B cell (primary cell): Measurements from ENCODE around the gene FANCD2. TPM values are rescaled to one million over a fixed set of nuclear protein-coding genes. Genes with fewer than 3 reads are reported as not detected.

Experiments used
- ATAC-seq: fragments of 200-7000 bp; cut with Tn5 transposase; one replicate; pipeline ENCODE4 v1.10.0; 2021; ENCODE audit warnings: low read depth, mild to moderate bottlenecking, moderate number of reproducible peaks, moderate library complexity
- CTCF ChIA-PET: fragments of 350-600 bp; sonication (Branson Sonifier 250); formaldehyde crosslinking; loops from one replicate; lab custom pipeline; 2021; ENCODE audit warnings: antibody characterized with exemption, inconsistent platforms; lab: Charles Lee
- POLR2A ChIA-PET: fragments of 350-600 bp; sonication (Branson Sonifier 250); formaldehyde crosslinking; loops from one replicate; lab custom pipeline; 2021; ENCODE audit warnings: antibody characterized with exemption; lab: Charles Lee
- DNase-seq: peaks from one replicate; pipeline ENCODE4 v3.0.0; 2013
- H2AFZ ChIP-seq: 2 replicates; pipeline ENCODE4 v1.6.1; 2012; ENCODE audit warnings: mild to moderate bottlenecking, low read depth, low read length; ENCODE audit not compliant: insufficient read depth, poor library complexity, severe bottlenecking
- H3K27ac ChIP-seq, 2 donors: 1 replicate in 1 of 2; 2 replicates in 1 of 2; pipeline ENCODE4 v1.5.1; 2012 to 2013; ENCODE audit warnings: low read length in 2 of 2, mild to moderate bottlenecking in 2 of 2, moderate library complexity in 1 of 2
- H3K27me3 ChIP-seq, 4 experiments: fragments of 200-600 bp in 1 of 4; sonication (generic) in 1 of 4; replicated peaks in 1 of 4; 1 replicate in 2 of 4; 2 replicates in 2 of 4; pipeline versions ENCODE4 v1.6.1 to v1.7.0; 2013 to 2016; ENCODE audit warnings: low read length in 3 of 4, mild to moderate bottlenecking in 2 of 4, mixed read lengths in 1 of 4, moderate library complexity in 1 of 4; ENCODE audit not compliant: insufficient read depth in 4 of 4, control insufficient read depth in 3 of 4; ENCODE audit errors: control extremely low read depth in 1 of 4
- H3K36me3 ChIP-seq, 2 experiments: replicated peaks in 1 of 2; 1 replicate in 1 of 2; 2 replicates in 1 of 2; pipeline versions ENCODE4 v1.6.1 to v1.7.1; 2013; ENCODE audit warnings: low read length in 1 of 2; ENCODE audit not compliant: insufficient read depth in 2 of 2, control insufficient read depth in 1 of 2; ENCODE audit errors: control extremely low read depth in 1 of 2, extremely low read depth in 1 of 2
- H3K4me1 ChIP-seq, 2 donors: fragments of 200-600 bp in 1 of 2; sonication (generic) in 1 of 2; 1 replicate in 1 of 2; 2 replicates in 1 of 2; pipeline versions ENCODE4 v1.5.1 to v1.6.1; 2013 to 2017; ENCODE audit warnings: low read length in 2 of 2; ENCODE audit not compliant: control insufficient read depth in 2 of 2, insufficient read depth in 2 of 2
- H3K4me2 ChIP-seq: replicated peaks from 2 replicates; pipeline ENCODE3; 2012; ENCODE audit warnings: mild to moderate bottlenecking, low read depth, low read length; ENCODE audit not compliant: poor library complexity, severe bottlenecking
- H3K4me3 ChIP-seq, 5 experiments: fragments of 200-600 bp in 1 of 5; sonication (generic) in 1 of 5; 1 replicate in 3 of 5; 2 replicates in 2 of 5; pipeline versions ENCODE4 v1.5.1 to v1.7.0; 2011 to 2016; ENCODE audit warnings: low read length in 4 of 5, mild to moderate bottlenecking in 4 of 5, low read depth in 2 of 5, control low read depth in 1 of 5, moderate library complexity in 1 of 5; ENCODE audit not compliant: insufficient read depth in 1 of 5; ENCODE audit errors: control extremely low read depth in 1 of 5, extremely low read depth in 1 of 5
- H3K79me2 ChIP-seq: fragments of 200-600 bp; sonication (generic); one replicate; pipeline ENCODE4 v1.6.0; 2016; ENCODE audit warnings: low read length; ENCODE audit not compliant: control insufficient read depth, insufficient read depth
- H3K9ac ChIP-seq: fragments of 200-600 bp; sonication (generic); 2 replicates; pipeline ENCODE4 v1.6.1; 2017; ENCODE audit warnings: mild to moderate bottlenecking, low read length, moderate library complexity
- H3K9me3 ChIP-seq, 3 donors: one replicate each; pipeline versions ENCODE4 v1.6.1 to v1.7.1; 2013; ENCODE audit warnings: low read length in 2 of 3; ENCODE audit not compliant: control insufficient read depth in 2 of 3, insufficient read depth in 1 of 3; ENCODE audit errors: control extremely low read depth in 1 of 3
- H4K20me1 ChIP-seq: 2 replicates; pipeline ENCODE4 v1.6.0; 2012; ENCODE audit warnings: mild to moderate bottlenecking, low read length; ENCODE audit not compliant: insufficient read depth, control insufficient read depth, poor library complexity, severe bottlenecking
- H3K27ac Mint-ChIP-seq: one replicate; pipeline ENCODE4 v1.8.0; 2021; ENCODE audit warnings: mixed read lengths
- H3K27me3 Mint-ChIP-seq: one replicate; pipeline ENCODE4 v1.8.0; 2021; ENCODE audit warnings: mixed read lengths
- H3K4me1 Mint-ChIP-seq: one replicate; pipeline ENCODE4 v1.8.0; 2021; ENCODE audit warnings: mixed read lengths
- H3K4me3 Mint-ChIP-seq: one replicate; pipeline ENCODE4 v1.8.0; 2021; ENCODE audit warnings: mixed read lengths
- H3K9me3 Mint-ChIP-seq: one replicate; pipeline ENCODE4 v1.8.0; 2022; ENCODE audit warnings: mixed read lengths; ENCODE audit not compliant: insufficient read depth
- CTCF ChIP-seq: fragments of 200-600 bp; IDR thresholded peaks from one replicate; pipeline ENCODE4 v1.8.0; 2022; ENCODE audit warnings: antibody characterized with exemption, mild to moderate bottlenecking
- EZH2 ChIP-seq: IDR thresholded peaks from 2 replicates; pipeline ENCODE4 v1.6.1; 2012; ENCODE audit warnings: borderline replicate concordance, low read depth, mild to moderate bottlenecking, moderate library complexity, low read length; ENCODE audit not compliant: insufficient read depth, poor library complexity, severe bottlenecking
- WGBS: methylation state at CpG from one replicate; pipeline ENCODE4 v1.1.5; 2013; ENCODE audit warnings: missing lambda C conversion rate; ENCODE audit not compliant: insufficient coverage; 5-methylcytosine and 5-hydroxymethylcytosine counted together
- intact Hi-C: fragments of 100-400 bp; cut with micrococcal nuclease; formaldehyde crosslinking; loops from one replicate; pipeline ENCODE4 v1.10.0; 2022
- polyA plus RNA-seq: library from polyadenylated mRNA; depleted of rRNA; stranded (reverse); fragments of >200 nt; gene quantifications from 2 replicates; pipeline ENCODE4 v1.2.3, GENCODE V29; 2012
- total RNA-seq, 2 donors: library from RNA; stranded (reverse); fragments of 120-200 nt in 1 of 2; gene quantifications; 1 replicate in 1 of 2; 2 replicates in 1 of 2; pipeline versions ENCODE4 v1.2.3 to v1.2.4, GENCODE V29; 2013 to 2022

Gene FANCD2
- total and polyA plus RNA-seq, 2 donors (not counting 1 experiment from before 2014, with no cell fraction given), result 31.7 to 65.8 TPM

GRCh38 chr3:10106919-10107318 lies 80.7 kb downstream of the FANCD2 start:
- 83% methylated on average over 1 of the region's 2 CpGs for WGBS
- no peak overlapping the region for H3K27ac ChIP-seq
- Mint-ChIP-seq H3K27ac (no peak overlapping the region), H3K4me1 (no peaks in the 10 kb centered on the region), H3K4me3 (no peak overlapping the region), H3K27me3 (peaks cover 2% of the 10 kb centered on the region), H3K9me3 (no peaks in the 10 kb centered on the region)
- no peaks in the 10 kb centered on the region for H3K79me2 ChIP-seq
- no peaks in the 10 kb centered on the region for H4K20me1 ChIP-seq
- no peak for DNase-seq
- H3K4me2 ChIP-seq, result no peak overlapping the region
- TF ChIP-seq EZH2 (no peak), CTCF (no peak)
- H3K4me3 ChIP-seq, result no peak overlapping the region
- no peaks in the 10 kb centered on the region for H3K9me3 ChIP-seq
- ChIA-PET CTCF (no interaction called here), POLR2A (no interaction called here)
- ATAC-seq, result no peak
- H3K9ac ChIP-seq, result no peak overlapping the region
- H2AFZ ChIP-seq, result no peak overlapping the region
- no peaks in the 10 kb centered on the region for H3K27me3 ChIP-seq
- H3K36me3 ChIP-seq, result no peaks in the 10 kb centered on the region
- intact Hi-C loops, result no loop called here
- no peaks in the 10 kb centered on the region for H3K4me1 ChIP-seq

GRCh38 chr3:10108091-10108490 lies 81.9 kb downstream of the FANCD2 start, which contains the start of gene FANCD2OS:
FANCD2OS (minus strand) TSS chr3:10108255; CDS start chr3:10104774, 3,481 bp downstream.
- no peak within 1 kb of the TSS for H3K27ac ChIP-seq
- Mint-ChIP-seq H3K27me3 (peaks cover 2% of the 10 kb centered on the region), H3K9me3 (no peaks in the 10 kb centered on the region), H3K4me3 (no peak within 1 kb of the TSS), H3K4me1 (no peaks in the 10 kb centered on the region), H3K27ac (no peak within 1 kb of the TSS)
- H3K9ac ChIP-seq, result no peak within 1 kb of the TSS
- no peak within 1 kb of the TSS for H3K4me2 ChIP-seq
- POLR2A ChIA-PET, result no interaction called here
- 90% methylated on average over 26 of the region's 28 CpGs for WGBS
- no peaks in the 10 kb centered on the region for H3K9me3 ChIP-seq
- no peaks in the 10 kb centered on the region for H4K20me1 ChIP-seq
- DNase-seq, result no peak
- H3K4me3 ChIP-seq, result no peak within 1 kb of the TSS
- no peaks in the 10 kb centered on the region for H3K4me1 ChIP-seq
- intact Hi-C loops, result no loop called here
- H3K27me3 ChIP-seq, result no peaks in the 10 kb centered on the region
- TF ChIP-seq EZH2 (no peak), CTCF (no peak)
- H3K36me3 ChIP-seq, result no peaks in the 10 kb centered on the region
- no peak within 1 kb of the TSS for H2AFZ ChIP-seq
- no peak for ATAC-seq
- H3K79me2 ChIP-seq, result no peaks in the 10 kb centered on the region
- CTCF ChIA-PET, result no interaction called here
